K562 (cell line): ENCODE measurements around the gene CLIC3. TPM values are rescaled to one million over a fixed set of nuclear protein-coding genes. Genes with fewer than 3 reads are reported as not detected.

Experiments
- ARNT ChIP-seq, 2 experiments: fragments of 450-650 bp; IDR thresholded peaks; 2 replicates each; pipeline ENCODE4 v1.6.1; 2016; ENCODE audit warnings: mild to moderate bottlenecking in 1 of 2
- ATF1 ChIP-seq, 2 experiments: fragments of 450-650 bp in 1 of 2; IDR thresholded peaks; 2 replicates each; pipeline ENCODE4 v1.6.1; 2016; ENCODE audit warnings: missing compliant biosample characterization in 1 of 2, missing genetic modification characterization in 1 of 2
- CXXC5 ChIP-seq: fragments of 250-450 bp; sonication (Bioruptor Pico); IDR thresholded peaks from 2 replicates; pipeline ENCODE4 v1.8.0; 2022; ENCODE audit warnings: inconsistent platforms, mild to moderate bottlenecking, moderate library complexity
- EGR1 ChIP-seq: fragments of 450-650 bp; conservative IDR thresholded peaks from 2 replicates; pipeline ENCODE4 v1.6.1; 2017; ENCODE audit warnings: mild to moderate bottlenecking
- HDAC1 ChIP-seq, 2 experiments: fragments of 450-650 bp; IDR thresholded peaks; 2 replicates each; pipeline ENCODE4 v1.6.1; 2016 to 2017; ENCODE audit warnings: inconsistent platforms in 1 of 2, mild to moderate bottlenecking in 1 of 2, moderate library complexity in 1 of 2
- HMGN3 ChIP-seq: IDR thresholded peaks from 2 replicates; pipeline ENCODE4 v1.6.1; 2011; ENCODE audit warnings: borderline replicate concordance, low read depth, mild to moderate bottlenecking, mixed read lengths, low read length; ENCODE audit not compliant: insufficient read length; ENCODE audit errors: extremely low read depth
- HNRNPL ChIP-seq: fragments of 200-400 bp; formaldehyde crosslinking; IDR thresholded peaks from 2 replicates; pipeline ENCODE4 v1.6.1; 2017; ENCODE audit warnings: low read depth, mild to moderate bottlenecking, low read length
- MTA3 ChIP-seq: fragments of 450-650 bp; formaldehyde crosslinking; IDR thresholded peaks from 2 replicates; pipeline ENCODE4 v1.6.1; 2017; ENCODE audit warnings: mild to moderate bottlenecking, borderline replicate concordance
- NELFE ChIP-seq: IDR thresholded peaks from 2 replicates; pipeline ENCODE4 v1.6.1; 2011; ENCODE audit warnings: mild to moderate bottlenecking; ENCODE audit not compliant: insufficient read depth, insufficient read length
- NFIC ChIP-seq: fragments of 450-650 bp; IDR thresholded peaks from 2 replicates; pipeline ENCODE4 v1.6.1; 2017; ENCODE audit warnings: mild to moderate bottlenecking, inconsistent platforms
- NRF1 ChIP-seq, 2 experiments: fragments of 450-650 bp; IDR thresholded peaks in 1 of 2; conservative IDR thresholded peaks in 1 of 2; 2 replicates each; pipeline ENCODE4 v1.6.1; 2014; ENCODE audit warnings: mild to moderate bottlenecking in 2 of 2
- PHF8 ChIP-seq: fragments of 200-600 bp; sonication (generic); IDR thresholded peaks from 2 replicates; pipeline ENCODE4 v1.6.1; 2012; ENCODE audit warnings: mixed run types, mild to moderate bottlenecking, inconsistent platforms, low read length, moderate library complexity, borderline replicate concordance
- RBFOX2 ChIP-seq: fragments of 200-400 bp; formaldehyde crosslinking; IDR thresholded peaks from 2 replicates; pipeline ENCODE4 v1.6.1; 2017; ENCODE audit warnings: low read depth, mild to moderate bottlenecking, low read length, moderate library complexity
- RBM22 ChIP-seq: fragments of 200-400 bp; formaldehyde crosslinking; IDR thresholded peaks from 2 replicates; pipeline ENCODE4 v1.6.1; 2018; ENCODE audit warnings: low read length, low read depth; ENCODE audit not compliant: poor library complexity, severe bottlenecking
- RBM34 ChIP-seq: fragments of 200-400 bp; formaldehyde crosslinking; IDR thresholded peaks from 2 replicates; pipeline ENCODE4 v1.6.1; 2018; ENCODE audit warnings: low read length, borderline replicate concordance; ENCODE audit not compliant: insufficient read depth
- RCOR1 ChIP-seq, 2 experiments: IDR thresholded peaks; 2 replicates each; pipeline ENCODE4 v1.6.1; 2012; ENCODE audit warnings: low read depth in 2 of 2, low read length in 2 of 2, borderline replicate concordance in 1 of 2, improper control_type of control experiment in 1 of 2
- STAT5A ChIP-seq: IDR thresholded peaks from 2 replicates; pipeline ENCODE4 v1.6.1; 2012; ENCODE audit warnings: low read length, inconsistent platforms, borderline replicate concordance
- ZBTB17 ChIP-seq: fragments of 450-650 bp; formaldehyde crosslinking; IDR thresholded peaks from 2 replicates; pipeline ENCODE4 v1.4.0; 2020; ENCODE audit warnings: mild to moderate bottlenecking
- ZC3H11A ChIP-seq: IDR thresholded peaks from 2 replicates; pipeline ENCODE4 v1.6.1; 2012; ENCODE audit warnings: low read depth, low read length, improper control_type of control experiment
- ZFX ChIP-seq: sonication (generic); formaldehyde crosslinking; IDR thresholded peaks from 2 replicates; pipeline ENCODE4 v1.8.0; 2022; ENCODE audit warnings: mild to moderate bottlenecking, missing genetic modification reagents, moderate library complexity
- ZNF133 ChIP-seq: fragments of 250-450 bp; sonication (Bioruptor Pico); IDR thresholded peaks from 2 replicates; pipeline ENCODE4 v1.4.0; 2020; ENCODE audit warnings: mild to moderate bottlenecking
- ZNF184 ChIP-seq: sonication (generic); formaldehyde crosslinking; IDR thresholded peaks from 2 replicates; pipeline ENCODE4 v1.5.0; 2020; ENCODE audit warnings: missing genetic modification reagents
- ZNF263 ChIP-seq: sonication (generic); formaldehyde crosslinking; IDR thresholded peaks from 2 replicates; pipeline ENCODE4 v1.8.0; 2022; ENCODE audit warnings: mild to moderate bottlenecking, missing genetic modification reagents, borderline replicate concordance
- ZNF764 ChIP-seq: fragments of 250-450 bp; sonication (Bioruptor Pico); IDR thresholded peaks from 2 replicates; pipeline ENCODE4 v1.4.0; 2020; ENCODE audit warnings: low read depth, mild to moderate bottlenecking, moderate library complexity
- polyA plus RNA-seq, 8 experiments: library from polyadenylated mRNA; depleted of rRNA in 4 of 8; stranded (reverse) in 5 of 8; unstranded in 3 of 8; fragments of >200 nt; fragmentation: Nextera tagmentation in 2 of 8; fragmentation: Illumina TruSeq in 1 of 8; extraction: Ambion mirVana in 2 of 8; extraction: Trizol in 1 of 8; gene quantifications; 2 replicates each; pipeline versions ENCODE4 v1.2.1 to v1.2.3, GENCODE V29; 2011 to 2014; ENCODE audit warnings: inconsistent platforms in 1 of 8, missing spikeins in 1 of 8
- total RNA-seq, 7 experiments: library from RNA; depleted of rRNA in 6 of 7; stranded (reverse); fragments of >200 nt in 6 of 7; fragmentation: Illumina TruSeq in 2 of 7; extraction: Trizol in 2 of 7; gene quantifications; 2 replicates each; pipeline versions ENCODE4 v1.2.1 to v1.2.3, GENCODE V29; 2011 to 2021; ENCODE audit warnings: low replicate concordance in 1 of 7
- TF ChIP-seq, protein P1 (sequence below): fragments of 450-650 bp; formaldehyde crosslinking; IDR thresholded peaks from 2 replicates; pipeline ENCODE4 v1.4.0; 2020; ENCODE audit warnings: mild to moderate bottlenecking, moderate library complexity
- TF ChIP-seq, protein P2 (sequence below): sonication (generic); formaldehyde crosslinking; IDR thresholded peaks from 2 replicates; pipeline ENCODE4 v1.8.0; 2022; ENCODE audit warnings: missing genetic modification reagents, mild to moderate bottlenecking, moderate library complexity, borderline replicate concordance
- TF ChIP-seq, protein P3 (sequence below): sonication (generic); formaldehyde crosslinking; IDR thresholded peaks from 2 replicates; pipeline ENCODE4 v1.9.0; 2022; ENCODE audit warnings: mild to moderate bottlenecking, missing genetic modification reagents

CLIC3 gene
- total and polyA plus RNA-seq, 9 of the 15 experiments (the other 6 are each of a cell fraction or from before 2014, with no cell fraction given), result 0.27 to 0.29 TPM; not detected in 7

DNA sequence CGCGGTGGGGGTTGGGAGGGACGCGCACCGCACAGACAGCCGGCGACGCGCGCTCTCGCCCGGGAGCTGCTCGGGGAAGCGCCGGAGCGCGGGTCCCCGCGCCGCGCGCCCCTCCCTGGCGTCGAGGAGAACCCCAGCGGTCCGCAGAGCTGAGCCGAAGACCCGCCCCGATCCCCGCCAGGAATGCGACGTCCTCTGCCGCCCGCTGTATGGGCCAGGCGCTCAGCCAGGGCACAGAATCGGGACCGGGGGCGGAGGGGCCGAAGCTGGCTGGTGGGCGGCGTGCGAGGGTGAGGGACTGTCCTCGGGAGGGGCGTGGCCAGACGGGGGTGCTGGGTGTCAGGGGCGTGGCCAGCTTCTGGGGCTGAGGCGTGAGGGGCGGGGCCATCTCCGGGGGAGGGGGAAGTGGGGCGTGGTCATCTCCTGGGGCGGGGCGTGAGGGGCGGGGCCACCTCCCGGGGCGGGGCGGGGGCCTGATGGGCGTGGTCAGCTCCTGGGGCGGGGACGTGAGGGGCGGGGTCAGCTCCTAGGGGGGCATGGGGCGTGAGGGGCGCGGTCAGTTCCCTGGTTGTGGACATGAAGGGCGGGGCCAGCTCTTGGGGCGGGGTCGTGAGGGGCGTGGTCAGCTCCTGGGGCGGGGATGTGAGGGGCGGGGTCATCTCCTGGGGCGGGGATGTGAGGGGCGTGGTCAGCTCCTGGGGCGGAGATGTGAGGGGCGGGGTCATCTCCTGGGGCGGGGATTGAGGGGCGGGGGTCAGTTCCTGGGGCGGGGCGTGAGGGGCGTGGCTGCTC is 18.1 kb downstream of the CLIC3 start (continued):
- no peak for TF ChIP-seq STAT5A
- TF ChIP-seq ZNF263 (CRISPR knock-in tag), result no peak
- peak; percentile 74 to 80 for TF ChIP-seq NRF1 (conservative IDR thresholded peaks at IDR 0.05 in 1 of 2, IDR thresholded peaks at IDR 0.05 in 1 of 2)
- TF ChIP-seq, protein P1, sequence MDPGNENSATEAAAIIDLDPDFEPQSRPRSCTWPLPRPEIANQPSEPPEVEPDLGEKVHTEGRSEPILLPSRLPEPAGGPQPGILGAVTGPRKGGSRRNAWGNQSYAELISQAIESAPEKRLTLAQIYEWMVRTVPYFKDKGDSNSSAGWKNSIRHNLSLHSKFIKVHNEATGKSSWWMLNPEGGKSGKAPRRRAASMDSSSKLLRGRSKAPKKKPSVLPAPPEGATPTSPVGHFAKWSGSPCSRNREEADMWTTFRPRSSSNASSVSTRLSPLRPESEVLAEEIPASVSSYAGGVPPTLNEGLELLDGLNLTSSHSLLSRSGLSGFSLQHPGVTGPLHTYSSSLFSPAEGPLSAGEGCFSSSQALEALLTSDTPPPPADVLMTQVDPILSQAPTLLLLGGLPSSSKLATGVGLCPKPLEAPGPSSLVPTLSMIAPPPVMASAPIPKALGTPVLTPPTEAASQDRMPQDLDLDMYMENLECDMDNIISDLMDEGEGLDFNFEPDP (CRISPR knock-in tag), result no peak
- TF ChIP-seq RBM22, result no peak
- TF ChIP-seq ZNF184 (CRISPR knock-in tag), result no peak
- peak in 1 of 2 experiments; percentile 63; a peak in 1 of 4 replicates for TF ChIP-seq RCOR1 (IDR thresholded peaks at IDR 0.05; ENCODE audit: borderline replicate concordance in 1 of 2, low read depth in 2 of 2, low read length in 2 of 2)
- TF ChIP-seq RBFOX2, result peak; percentile 44; the same call in 1 of the 2 replicates
- peak in 1 of 2 experiments; percentile 43; a peak in 1 of 4 replicates for TF ChIP-seq HDAC1 (IDR thresholded peaks at IDR 0.05)
- no peak for TF ChIP-seq ATF1 (CRISPR knock-in tag; IDR thresholded peaks at IDR 0.05)
- TF ChIP-seq ATF1 (tag; IDR thresholded peaks at IDR 0.05), result 0 out of 2 replicates have a peak, but pooled peaks have one; percentile 27
- 0 out of 2 replicates have a peak, but pooled peaks have one; percentile 72 for TF ChIP-seq MTA3
- TF ChIP-seq EGR1, result peak; percentile 92
- TF ChIP-seq ZNF764 (CRISPR knock-in tag), result no peak
- TF ChIP-seq ZBTB17 (CRISPR knock-in tag), result 0 out of 2 replicates have a peak, but pooled peaks have one; percentile 40
- peak; percentile 41; the same call in 1 of the 2 replicates for TF ChIP-seq PHF8
- TF ChIP-seq NFIC, result peak; percentile 82
- TF ChIP-seq HMGN3, result peak; percentile 63
- no peak for TF ChIP-seq HNRNPL
- TF ChIP-seq, protein P2, sequence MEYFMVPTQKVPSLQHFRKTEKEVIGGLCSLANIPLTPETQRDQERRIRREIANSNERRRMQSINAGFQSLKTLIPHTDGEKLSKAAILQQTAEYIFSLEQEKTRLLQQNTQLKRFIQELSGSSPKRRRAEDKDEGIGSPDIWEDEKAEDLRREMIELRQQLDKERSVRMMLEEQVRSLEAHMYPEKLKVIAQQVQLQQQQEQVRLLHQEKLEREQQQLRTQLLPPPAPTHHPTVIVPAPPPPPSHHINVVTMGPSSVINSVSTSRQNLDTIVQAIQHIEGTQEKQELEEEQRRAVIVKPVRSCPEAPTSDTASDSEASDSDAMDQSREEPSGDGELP (CRISPR knock-in tag), result peak; percentile 56
- no peak for TF ChIP-seq ZC3H11A
- no peak for TF ChIP-seq NELFE
- TF ChIP-seq ARNT (IDR thresholded peaks at IDR 0.05), result no peak
- 0 out of 2 replicates have a peak, but pooled peaks have one; percentile 0 for TF ChIP-seq ZFX (CRISPR knock-in tag)
- TF ChIP-seq, protein P3, sequence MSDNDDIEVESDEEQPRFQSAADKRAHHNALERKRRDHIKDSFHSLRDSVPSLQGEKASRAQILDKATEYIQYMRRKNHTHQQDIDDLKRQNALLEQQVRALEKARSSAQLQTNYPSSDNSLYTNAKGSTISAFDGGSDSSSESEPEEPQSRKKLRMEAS (CRISPR knock-in tag), result peak; percentile 26; the same call in 1 of the 2 replicates
- TF ChIP-seq CXXC5 (CRISPR knock-in tag), result peak; percentile 65
- no peak for TF ChIP-seq RBM34
- no peak for TF ChIP-seq ZNF133 (CRISPR knock-in tag)
